ENCODE data around the gene RBM23. TPM values are rescaled to one million over a fixed set of nuclear protein-coding genes. Genes with fewer than 3 reads are reported as not detected.

Gene RBM23
- total and polyA plus RNA-seq, 9 of the 15 experiments (the other 6 are each of a cell fraction or from before 2014, with no cell fraction given), result 46.0 to 102 (median 58.5) TPM

DNA sequence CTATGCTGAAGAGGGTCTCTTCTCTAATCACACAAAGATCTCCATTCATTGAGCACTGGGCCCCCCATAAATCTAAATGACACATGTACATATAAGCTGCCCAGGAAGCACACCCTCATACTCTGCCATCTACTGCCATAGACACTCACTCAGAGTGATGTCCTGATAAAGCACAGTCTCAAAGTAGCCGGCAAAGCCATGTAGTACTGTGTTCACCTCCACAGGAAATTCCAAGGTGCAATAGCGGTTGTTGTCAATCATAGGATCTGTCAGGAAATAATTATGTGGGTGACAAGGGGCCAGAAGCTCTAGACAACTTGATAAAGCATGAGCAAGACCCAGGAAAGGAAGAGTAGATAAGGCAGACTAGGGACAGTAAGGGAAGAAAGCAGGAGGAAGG, 3.3 kb upstream of the RBM23 start (continued):
- TF ChIP-seq ZNF175 (CRISPR knock-in tag; IDR thresholded peaks at IDR 0.05; ENCODE audit: low read depth), result 0 out of 2 replicates have a peak, but pooled peaks have one; percentile 21
- no peak for TF ChIP-seq EP400 (IDR thresholded peaks at IDR 0.05)
- TF ChIP-seq NEUROD1 (IDR thresholded peaks at IDR 0.05; ENCODE audit: borderline replicate concordance, low read depth, low read length, partially characterized antibody), result no peak
- peak; percentile 65 for TF ChIP-seq MEIS2 (IDR thresholded peaks at IDR 0.05; ENCODE audit: partially characterized antibody)
- TF ChIP-seq SIN3B (IDR thresholded peaks at IDR 0.05; ENCODE audit: low read depth), result no peak
- no peak for TF ChIP-seq POLR3A (IDR thresholded peaks at IDR 0.05; ENCODE audit: borderline replicate concordance, extremely low read depth, insufficient read depth, insufficient read length)

DNA sequence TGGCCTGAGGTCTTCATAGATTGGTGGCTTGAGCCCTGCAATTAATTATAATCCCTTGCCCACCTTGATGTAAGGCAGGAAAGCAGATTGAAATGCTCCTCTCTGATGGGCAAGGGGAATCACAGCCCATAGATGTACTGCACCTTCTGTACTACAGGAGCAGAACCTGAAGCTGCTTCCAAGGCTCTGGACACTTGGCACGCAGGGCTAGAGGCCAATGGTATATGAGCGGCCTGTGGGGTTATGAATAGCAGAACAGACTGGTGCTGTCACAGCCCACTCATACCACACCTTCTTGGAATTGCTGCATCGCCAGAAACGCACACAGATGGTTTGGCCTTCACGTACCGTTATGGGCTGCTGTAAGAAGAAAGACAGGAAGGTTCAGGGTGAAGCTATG, 1.7 kb upstream of the RBM23 start:
- H3K4me2 ChIP-seq (ENCODE audit: insufficient read depth, low read length), result no peak overlapping the region
- POLR2A ChIA-PET, result interaction anchor here (0.6 to 4.5 kb wide), 5 partner anchors 8 to 120 kb away, joined by 3 to 62 read pairs (median 5); partner anchors contain the start of gene PRMT5
- H3K4me3 ChIP-seq, result no peak overlapping the region
- DNase-seq (ENCODE audit: extremely low read depth in 1 of 4, low spot score in 3 of 4), result no peak
- H2AFZ ChIP-seq (ENCODE audit: low read depth, low read length), result no peak overlapping the region
- intact Hi-C loops (cut with micrococcal nuclease) (no loop called here), in situ Hi-C loops (cut with MboI) (no loop called here)
- H4K20me1 ChIP-seq (replicated peaks; ENCODE audit: control insufficient read depth, insufficient read depth, low read length), result no peaks in the 10 kb centered on the region
- no peaks in the 10 kb centered on the region for H3K9me1 ChIP-seq (ENCODE audit: control insufficient read depth, insufficient read depth, low read length)
- H3K27ac ChIP-seq (ENCODE audit: extremely low read depth, low read depth, low read length), result no peak overlapping the region
- peaks cover 0 to 25% of the 10 kb centered on the region in 2 experiments; a peak in 4 of 5 replicates for H3K4me1 ChIP-seq (replicated peaks in 1 of 2; ENCODE audit: control insufficient read depth in 2 of 2, insufficient read depth in 2 of 2, low read length in 2 of 2)
- WGBS (ENCODE audit: insufficient coverage, low coverage, missing lambda C conversion rate), result 84% methylated on average over 6 of the region's 6 CpGs
- no peak for ATAC-seq
- H3K79me2 ChIP-seq (ENCODE audit: control insufficient read depth, insufficient read depth, low read length), result peaks cover 36% of the 10 kb centered on the region
- H3K9me3 ChIP-seq (replicated peaks; ENCODE audit: control insufficient read depth, insufficient read depth, low read depth, low read length), result no peaks in the 10 kb centered on the region
- CTCF ChIA-PET (ENCODE audit: low intra/inter-chr PET ratio), result no interaction called here
- no peaks in the 10 kb centered on the region for H3K27me3 ChIP-seq (ENCODE audit: control insufficient read depth in 2 of 2, insufficient read depth in 2 of 2, low read length in 2 of 2)
- no peak for FAIRE-seq
- no TSS peak for BruUV-seq (replicated peaks)
- H3K36me3 ChIP-seq (ENCODE audit: control insufficient read depth, insufficient read depth, low read length), result peaks cover 73% of the 10 kb centered on the region
- no peak overlapping the region for H3K9ac ChIP-seq (ENCODE audit: insufficient read depth in 1 of 2, low read depth in 2 of 2, low read length in 2 of 2)
- TF ChIP-seq, protein P1, sequence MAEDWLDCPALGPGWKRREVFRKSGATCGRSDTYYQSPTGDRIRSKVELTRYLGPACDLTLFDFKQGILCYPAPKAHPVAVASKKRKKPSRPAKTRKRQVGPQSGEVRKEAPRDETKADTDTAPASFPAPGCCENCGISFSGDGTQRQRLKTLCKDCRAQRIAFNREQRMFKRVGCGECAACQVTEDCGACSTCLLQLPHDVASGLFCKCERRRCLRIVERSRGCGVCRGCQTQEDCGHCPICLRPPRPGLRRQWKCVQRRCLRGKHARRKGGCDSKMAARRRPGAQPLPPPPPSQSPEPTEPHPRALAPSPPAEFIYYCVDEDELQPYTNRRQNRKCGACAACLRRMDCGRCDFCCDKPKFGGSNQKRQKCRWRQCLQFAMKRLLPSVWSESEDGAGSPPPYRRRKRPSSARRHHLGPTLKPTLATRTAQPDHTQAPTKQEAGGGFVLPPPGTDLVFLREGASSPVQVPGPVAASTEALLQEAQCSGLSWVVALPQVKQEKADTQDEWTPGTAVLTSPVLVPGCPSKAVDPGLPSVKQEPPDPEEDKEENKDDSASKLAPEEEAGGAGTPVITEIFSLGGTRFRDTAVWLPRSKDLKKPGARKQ (CRISPR knock-in tag; IDR thresholded peaks at IDR 0.05), result no peak
- no peak for TF ChIP-seq ZNF589 (CRISPR knock-in tag; IDR thresholded peaks at IDR 0.05; ENCODE audit: low read depth)
- no peak for TF ChIP-seq SRSF1 (IDR thresholded peaks at IDR 0.05; ENCODE audit: low read depth, low read length)
- TF ChIP-seq ZNF778 (CRISPR knock-in tag; IDR thresholded peaks at IDR 0.05), result no peak
- TF ChIP-seq THRAP3 (IDR thresholded peaks at IDR 0.05; ENCODE audit: borderline replicate concordance), result no peak
- TF ChIP-seq ZNF165 (CRISPR knock-in tag; IDR thresholded peaks at IDR 0.05; ENCODE audit: borderline replicate concordance), result no peak
- TF ChIP-seq POLR2G (IDR thresholded peaks at IDR 0.05; ENCODE audit: low read depth, low read length), result no peak
- TF ChIP-seq ZNF77 (CRISPR knock-in tag; IDR thresholded peaks at IDR 0.05), result no peak
- TF ChIP-seq, protein P2, sequence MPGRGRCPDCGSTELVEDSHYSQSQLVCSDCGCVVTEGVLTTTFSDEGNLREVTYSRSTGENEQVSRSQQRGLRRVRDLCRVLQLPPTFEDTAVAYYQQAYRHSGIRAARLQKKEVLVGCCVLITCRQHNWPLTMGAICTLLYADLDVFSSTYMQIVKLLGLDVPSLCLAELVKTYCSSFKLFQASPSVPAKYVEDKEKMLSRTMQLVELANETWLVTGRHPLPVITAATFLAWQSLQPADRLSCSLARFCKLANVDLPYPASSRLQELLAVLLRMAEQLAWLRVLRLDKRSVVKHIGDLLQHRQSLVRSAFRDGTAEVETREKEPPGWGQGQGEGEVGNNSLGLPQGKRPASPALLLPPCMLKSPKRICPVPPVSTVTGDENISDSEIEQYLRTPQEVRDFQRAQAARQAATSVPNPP (IDR thresholded peaks at IDR 0.05; ENCODE audit: borderline replicate concordance, insufficient read depth, insufficient read length), result no peak
- TF ChIP-seq TAF7 (tag; IDR thresholded peaks at IDR 0.05), result no peak

All from K562 (cell line).